Raji (cell line): Measurements from ENCODE around the gene RHBDF2.

Experiments
- POLR2A ChIP-seq: IDR thresholded peaks from 2 replicates; pipeline ENCODE4 v1.6.1; 2011; ENCODE audit warnings: low read depth, low read length, control low read depth; ENCODE audit not compliant: insufficient read depth

Gene RHBDF2

DNA sequence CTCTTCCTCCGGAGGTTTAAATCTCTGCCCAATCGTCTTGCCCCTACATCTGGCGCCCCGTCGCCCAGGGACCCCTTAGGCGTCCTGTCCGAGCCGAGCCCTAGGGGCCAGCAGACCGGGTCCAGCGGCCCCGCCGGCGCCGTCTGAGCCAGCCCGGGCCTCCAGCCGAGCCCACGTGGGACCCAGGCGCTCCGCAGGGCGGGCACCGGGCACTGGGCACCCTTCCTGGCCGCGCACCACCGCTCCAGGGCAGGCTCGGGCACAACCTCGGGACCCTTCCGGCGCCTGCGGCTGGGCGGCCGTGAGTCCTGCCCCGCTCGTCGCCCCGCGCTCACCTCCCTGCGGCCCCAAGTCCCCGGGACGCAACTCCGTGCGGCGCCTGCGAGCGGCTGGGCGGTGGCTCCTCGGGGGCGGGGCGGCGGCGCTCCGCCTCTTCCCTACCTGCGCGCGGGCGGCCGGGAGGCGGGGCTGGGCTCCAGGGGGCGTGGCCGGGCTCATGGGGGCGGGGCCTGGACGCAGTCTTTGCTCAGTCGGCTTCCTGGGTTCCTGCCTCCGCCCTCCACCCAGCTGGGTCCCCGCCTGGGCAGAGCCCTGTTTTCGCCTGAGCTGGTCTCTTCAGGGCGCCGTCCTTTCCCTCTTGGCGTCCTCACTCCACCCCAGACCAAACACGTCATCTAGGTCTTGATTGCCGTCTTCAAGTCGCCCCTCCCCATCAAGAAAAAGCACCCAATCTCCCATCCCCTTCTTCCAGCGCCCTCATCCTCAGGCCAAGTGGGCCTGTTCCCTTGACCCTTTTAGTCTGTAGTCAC, at the start of gene RHBDF2:
Gene RHBDF2 (minus strand): TSS at position 406 of the 809 bp plus-strand sequence. CDS start 19,899 bp downstream, outside the sequence.
- TF ChIP-seq POLR2A: peak; percentile 92

DNA sequence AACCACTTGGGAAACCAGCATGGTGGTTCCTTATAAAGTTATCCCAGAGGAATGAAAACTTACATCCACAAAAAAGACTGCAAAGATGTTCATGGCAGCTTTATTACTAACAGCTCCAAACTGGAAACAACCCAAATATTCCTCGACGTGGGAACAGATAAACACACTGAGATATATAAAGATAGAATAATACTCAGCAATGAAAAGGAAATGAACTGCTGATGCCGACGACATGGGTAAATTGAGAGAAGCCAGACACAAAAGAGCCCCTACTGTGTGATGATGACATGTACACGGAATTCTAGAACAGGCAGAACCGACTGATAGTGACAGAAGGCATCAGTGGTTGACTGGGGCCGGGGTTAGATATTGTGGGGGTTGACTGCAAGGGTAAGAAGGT, 48.3 kb upstream of the RHBDF2 start:
- TF ChIP-seq POLR2A: no peak

DNA sequence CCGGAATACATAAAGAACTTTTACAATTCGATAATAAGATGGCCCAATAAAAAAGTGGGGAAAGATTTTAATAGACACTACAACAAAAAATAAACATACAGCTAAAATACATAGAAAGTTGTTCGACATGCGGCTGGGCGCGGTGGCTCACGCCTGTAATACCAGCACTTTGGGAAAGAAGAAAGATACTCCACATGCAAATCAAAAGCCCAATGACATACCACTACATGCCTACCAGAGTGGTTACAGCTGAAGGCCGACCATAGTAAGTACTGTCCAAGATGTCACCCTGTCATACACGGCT, 47.9 kb upstream of the RHBDF2 start:
- TF ChIP-seq POLR2A: no peak

DNA sequence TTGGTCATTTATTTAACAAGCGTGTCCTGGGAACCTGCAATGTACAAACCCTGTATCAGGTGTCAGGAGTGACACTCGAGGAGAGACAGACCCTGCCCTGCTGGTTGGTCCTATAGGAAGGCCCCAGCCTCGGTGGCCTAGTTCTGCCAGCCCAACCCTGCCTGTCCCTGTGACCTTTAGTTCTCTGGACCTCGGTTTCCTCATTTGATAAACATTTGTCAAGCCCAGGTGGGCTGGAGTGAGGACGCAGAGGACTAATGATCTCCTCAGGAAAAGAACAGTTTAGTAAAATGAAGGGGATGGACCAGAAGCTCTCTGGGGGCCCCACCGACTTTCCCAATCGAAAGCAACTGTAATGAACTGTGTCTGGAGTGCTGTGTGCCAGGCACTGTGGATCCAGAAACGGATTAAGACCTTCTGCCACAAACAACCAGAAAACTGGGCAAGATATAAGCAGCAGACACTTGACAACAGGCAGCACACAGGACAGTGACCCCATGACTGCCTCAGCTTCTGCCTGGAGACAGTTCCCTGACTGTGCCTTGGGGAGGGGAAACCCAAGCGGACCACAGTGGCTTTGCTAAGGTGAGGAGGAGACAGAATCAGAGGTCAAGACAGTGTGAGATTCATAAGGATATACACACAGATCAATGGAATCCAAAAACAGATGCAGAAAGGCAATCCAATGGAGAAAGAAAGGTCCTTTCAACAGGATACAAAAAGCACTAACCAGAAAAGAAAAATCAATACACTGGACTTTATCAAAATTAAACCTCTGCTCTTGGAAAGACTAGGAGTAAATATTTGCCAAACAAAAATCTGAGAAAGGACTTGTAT, 47.4 kb upstream of the RHBDF2 start:
- no peak for TF ChIP-seq POLR2A

DNA sequence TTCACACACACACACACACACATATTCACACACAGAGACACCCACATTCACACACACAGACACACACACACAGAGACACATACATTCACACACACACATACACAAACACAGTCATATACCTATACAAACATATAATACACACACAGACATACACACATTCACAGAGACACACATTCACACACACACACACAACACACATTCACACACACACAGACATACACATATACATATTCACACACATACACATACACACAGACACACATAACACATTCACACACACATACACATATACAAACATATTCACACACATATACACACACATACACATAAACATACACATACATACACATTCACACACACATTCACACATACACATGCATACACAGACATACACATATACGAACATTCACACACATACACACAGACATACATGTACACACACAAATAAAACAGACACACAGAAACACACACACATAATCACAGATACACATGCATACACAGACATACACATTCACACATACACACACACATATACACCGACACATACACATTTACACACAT, 46.5 kb upstream of the RHBDF2 start:
- TF ChIP-seq POLR2A: no peak

DNA sequence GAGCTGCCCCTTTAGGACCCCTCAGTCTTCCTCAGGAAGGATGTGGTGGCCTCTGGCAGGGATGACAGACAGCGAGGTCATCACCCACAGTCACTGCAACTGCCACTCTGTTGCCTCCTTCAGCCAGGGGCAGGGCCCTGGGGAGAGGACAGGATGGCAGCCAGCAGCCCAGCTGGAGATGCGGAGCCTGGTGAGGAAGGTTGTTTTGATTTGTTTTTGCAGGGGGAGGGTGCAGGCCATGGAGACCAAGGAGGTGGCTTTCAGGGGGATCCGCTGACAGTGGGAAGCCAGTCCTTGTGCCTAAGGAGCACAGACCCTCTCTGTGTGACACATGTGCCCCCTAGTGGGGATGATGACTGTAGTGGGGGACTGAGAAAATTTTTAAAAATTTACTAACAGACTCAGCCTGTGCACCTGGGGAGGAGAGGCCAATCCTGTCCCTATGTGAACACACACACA, 46.0 kb upstream of the RHBDF2 start:
- TF ChIP-seq POLR2A: no peak

DNA sequence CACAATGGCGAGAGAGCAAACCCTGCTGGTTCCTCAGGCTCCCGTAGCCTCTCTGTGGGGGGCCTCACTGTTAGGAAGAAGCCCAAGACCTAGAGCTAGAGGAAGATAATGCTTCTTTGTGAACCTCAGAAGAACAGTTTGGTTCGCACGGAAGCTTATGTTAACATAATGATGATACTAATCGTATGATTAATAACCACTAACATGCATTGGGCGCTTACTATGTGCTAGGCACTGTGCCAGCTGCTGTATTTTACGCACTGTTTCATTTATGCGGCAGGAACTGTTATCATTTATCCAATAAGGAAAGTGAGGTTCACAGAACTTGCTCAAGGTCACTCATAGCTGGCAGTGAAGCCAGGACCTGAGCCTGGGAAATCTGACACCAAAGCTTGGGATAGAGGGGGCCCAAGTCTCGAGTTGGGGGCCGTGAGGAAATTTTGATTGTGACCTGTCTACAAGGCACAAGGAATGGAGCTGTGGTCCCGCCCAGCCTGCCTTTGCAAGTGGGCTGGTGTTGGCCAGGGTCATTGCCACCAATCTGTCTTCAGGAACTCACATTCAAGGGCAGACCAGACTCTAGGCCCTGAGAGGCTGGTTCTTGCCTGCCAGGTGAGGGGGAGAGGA, 45.4 kb upstream of the RHBDF2 start:
- no peak for TF ChIP-seq POLR2A

DNA sequence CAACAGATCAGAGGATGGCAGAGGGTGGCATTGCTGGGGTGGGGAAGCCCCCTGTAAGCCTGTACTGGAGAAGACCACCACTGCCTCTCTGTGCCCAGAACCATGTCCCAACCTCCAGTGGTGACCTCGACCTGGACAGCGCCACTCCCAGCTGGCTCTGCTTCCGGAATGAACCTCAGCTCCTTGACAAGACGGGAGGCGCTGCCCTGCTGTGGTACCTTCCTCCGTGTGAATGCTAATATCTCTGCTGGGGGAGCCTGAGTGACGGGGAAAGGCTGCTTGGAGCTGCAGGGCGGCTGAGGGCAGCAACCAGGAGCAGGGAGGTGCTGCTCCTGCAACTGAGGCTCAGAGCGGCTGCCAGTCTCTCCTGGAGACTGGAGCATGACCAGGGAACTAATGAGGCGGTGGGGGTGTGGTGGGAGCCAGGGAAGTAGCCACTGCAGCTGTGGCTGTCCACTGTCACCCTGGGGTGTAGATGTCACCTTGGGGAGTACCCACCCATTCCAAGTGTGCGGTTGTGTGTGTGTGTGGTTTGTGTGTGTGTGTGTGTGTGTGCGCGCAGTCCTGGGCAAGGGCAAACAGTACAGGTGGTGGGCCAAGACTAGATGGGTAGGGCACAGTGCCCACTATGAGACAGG, 44.8 kb upstream of the RHBDF2 start:
- TF ChIP-seq POLR2A: no peak

DNA sequence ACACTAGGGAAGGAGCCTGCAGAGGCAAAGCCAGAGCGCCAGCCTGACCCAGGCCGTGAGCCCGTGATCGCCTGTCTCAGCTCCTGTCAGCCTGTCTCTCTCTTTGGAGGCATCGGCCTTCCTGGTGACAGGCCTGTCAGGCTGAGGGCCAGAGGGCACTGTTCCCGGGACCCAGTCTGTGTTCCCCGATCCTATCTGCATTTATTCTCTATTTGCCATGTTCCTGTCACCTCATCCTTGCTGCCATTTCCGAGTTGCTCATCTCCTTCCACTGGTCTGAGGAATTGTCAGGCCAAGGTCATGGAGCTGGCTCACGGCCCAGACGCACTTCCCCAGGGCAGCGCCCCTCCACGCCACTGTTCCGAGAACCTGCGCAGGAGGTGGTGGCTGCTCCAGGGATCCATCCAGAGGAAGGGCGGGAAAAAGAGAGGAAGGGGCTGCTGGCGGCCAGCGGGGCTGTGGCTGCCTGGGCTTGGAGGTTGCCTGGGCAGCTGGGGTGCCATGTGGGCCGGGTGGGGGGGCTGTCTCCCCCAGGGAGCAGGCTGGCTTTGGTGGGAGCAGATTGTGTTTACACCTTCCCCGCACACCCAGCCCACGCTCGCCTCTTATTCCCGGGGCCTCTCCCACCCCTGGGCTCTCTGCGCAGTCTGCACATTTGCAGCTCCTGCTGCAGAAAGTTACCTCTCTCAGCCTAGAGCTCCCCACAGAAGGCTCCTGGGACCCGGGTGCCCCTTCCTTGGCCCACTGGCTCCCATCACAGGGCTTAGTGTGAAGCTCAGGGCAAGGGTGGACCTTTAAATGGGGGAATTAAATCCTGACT, 43.5 kb upstream of the RHBDF2 start:
- TF ChIP-seq POLR2A: no peak

DNA sequence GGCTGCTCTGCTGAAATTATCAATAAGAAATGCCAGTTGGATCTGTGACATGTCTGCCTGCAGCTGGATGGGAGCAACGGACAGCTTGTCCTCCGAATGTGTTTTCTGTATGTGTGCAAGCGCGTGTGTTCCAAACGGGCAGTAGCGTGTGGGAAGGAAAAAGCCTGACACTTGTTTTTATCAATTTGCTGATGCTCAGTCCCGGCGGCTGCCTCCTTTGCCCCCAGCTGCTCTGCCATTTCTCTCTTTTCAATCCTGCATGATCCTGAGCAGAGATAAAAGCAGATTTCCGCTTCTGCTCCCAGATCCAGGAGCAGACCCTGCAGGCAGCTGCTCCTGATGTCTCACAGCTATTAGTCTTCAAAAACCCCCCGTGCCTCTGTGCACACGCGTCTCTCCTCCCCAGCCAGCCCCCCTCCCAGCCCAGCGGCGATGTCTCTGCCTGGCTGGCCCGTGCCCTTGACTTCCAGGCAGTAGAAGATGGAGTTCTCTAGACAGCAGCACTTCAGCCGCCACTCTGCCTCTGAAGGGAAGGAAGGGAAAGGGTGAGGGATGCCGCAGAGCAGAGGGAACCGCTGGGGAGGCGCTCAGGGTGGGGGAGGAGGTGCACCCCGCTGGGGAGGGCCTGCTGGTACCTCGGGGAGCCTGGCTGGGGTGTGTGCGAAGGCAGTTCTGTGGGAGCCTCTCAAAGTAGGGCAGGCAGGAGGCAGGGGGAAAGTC, 42.8 kb upstream of the RHBDF2 start:
- TF ChIP-seq POLR2A: no peak

DNA sequence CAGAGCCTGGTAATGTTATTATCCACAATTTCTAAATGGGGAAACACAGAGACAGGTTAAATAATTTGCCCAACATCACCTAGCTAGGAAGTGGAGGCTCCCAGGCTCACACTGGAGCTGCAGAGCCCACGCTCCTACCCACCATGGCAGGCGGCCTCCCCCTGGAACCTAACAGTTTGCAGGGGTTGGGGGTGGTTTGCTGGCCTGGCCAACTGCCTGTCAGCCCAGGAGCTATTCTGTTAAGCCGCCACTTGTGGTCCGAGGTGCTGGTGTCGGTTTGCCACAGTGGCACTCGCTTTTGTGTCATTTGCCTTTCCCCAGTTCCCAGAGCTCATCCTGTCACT, 42.2 kb upstream of the RHBDF2 start:
- TF ChIP-seq POLR2A: no peak

DNA sequence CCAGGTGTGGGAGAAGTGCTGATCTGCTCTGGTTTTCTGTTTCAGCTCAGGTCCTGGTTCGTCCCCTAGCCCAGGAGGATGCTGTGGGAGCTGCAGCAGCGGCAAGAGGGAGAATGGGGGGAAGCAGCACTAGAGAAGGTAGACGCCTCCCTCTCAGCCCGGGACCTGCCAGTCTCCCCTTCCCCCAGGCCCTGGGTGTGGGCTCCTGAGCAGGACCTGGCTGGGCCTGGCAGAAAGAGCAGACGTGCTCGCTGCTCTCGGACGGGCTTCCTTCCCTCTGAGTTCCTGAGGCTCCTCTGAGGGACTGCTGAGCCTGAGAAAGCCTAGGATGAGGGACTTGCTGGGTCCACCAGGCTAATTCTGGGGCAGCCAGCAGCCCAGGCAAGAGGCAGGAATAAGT, 41.8 kb upstream of the RHBDF2 start:
- no peak for TF ChIP-seq POLR2A

DNA sequence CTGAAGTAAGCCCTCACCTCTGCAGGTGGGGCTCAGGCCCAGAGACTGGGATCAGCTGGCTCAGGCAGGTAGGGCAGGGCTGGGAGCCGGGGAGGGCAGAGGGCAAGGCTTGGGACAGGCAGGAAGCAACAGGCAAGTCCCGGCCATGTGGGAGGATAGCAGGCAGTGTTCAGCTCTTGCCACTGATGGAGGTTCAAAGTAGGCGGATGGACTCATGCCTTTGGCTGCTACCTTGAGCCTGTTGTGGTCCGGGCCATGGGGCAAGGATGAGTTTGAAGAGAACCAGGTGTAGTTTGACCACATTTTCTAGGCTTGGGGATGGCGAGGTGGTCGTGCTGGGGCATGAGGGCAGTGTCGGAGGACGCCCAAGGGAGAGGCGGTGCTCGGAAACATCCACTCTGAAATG, 41.3 kb upstream of the RHBDF2 start:
- TF ChIP-seq POLR2A: no peak
